GM23338 (cell line): Measurements from ENCODE around the gene ATF6.

Source experiments
- CREB1 ChIP-seq: fragments of 250-450 bp; sonication (Bioruptor Pico); IDR thresholded peaks from 2 replicates; pipeline ENCODE4 v1.5.0; 2020; ENCODE audit warnings: low read depth, mild to moderate bottlenecking, moderate library complexity
- CTCF ChIP-seq, 2 experiments: fragments of 200-600 bp in 1 of 2; sonication (generic) in 1 of 2; conservative IDR thresholded peaks; 2 replicates each; pipeline versions ENCODE4 v1.5.1 to v1.6.1; 2016 to 2017; ENCODE audit warnings: antibody characterized with exemption in 2 of 2, low read depth in 2 of 2, mild to moderate bottlenecking in 2 of 2, moderate library complexity in 1 of 2
- EZH2 ChIP-seq: fragments of 200-600 bp; sonication (generic); IDR thresholded peaks from one replicate; pipeline ENCODE4 v1.8.0; 2017; ENCODE audit warnings: antibody characterized with exemption, mild to moderate bottlenecking, low read depth; ENCODE audit not compliant: unreplicated experiment
- EZH2phosphoT487 ChIP-seq: fragments of 200-600 bp; sonication (generic); IDR thresholded peaks from one replicate; pipeline ENCODE4 v1.8.1; 2018; ENCODE audit warnings: antibody characterized with exemption; ENCODE audit not compliant: unreplicated experiment
- JUNB ChIP-seq: IDR thresholded peaks from one replicate; pipeline ENCODE4 v1.6.1; 2016; ENCODE audit warnings: antibody characterized with exemption; ENCODE audit not compliant: unreplicated experiment
- POLR2AphosphoS5 ChIP-seq: IDR thresholded peaks from 2 replicates; pipeline ENCODE4 v1.6.1; 2016; ENCODE audit warnings: antibody characterized with exemption, low read depth
- ZNF114 ChIP-seq: fragments of 250-450 bp; sonication (Bioruptor Pico); IDR thresholded peaks from 2 replicates; pipeline ENCODE4 v1.5.0; 2020; ENCODE audit warnings: mild to moderate bottlenecking, moderate library complexity
- TF ChIP-seq, protein P1 (sequence below): fragments of 250-450 bp; sonication (Bioruptor Pico); IDR thresholded peaks from 2 replicates; pipeline ENCODE4 v1.5.0; 2020; ENCODE audit warnings: mild to moderate bottlenecking, moderate library complexity

DNA sequence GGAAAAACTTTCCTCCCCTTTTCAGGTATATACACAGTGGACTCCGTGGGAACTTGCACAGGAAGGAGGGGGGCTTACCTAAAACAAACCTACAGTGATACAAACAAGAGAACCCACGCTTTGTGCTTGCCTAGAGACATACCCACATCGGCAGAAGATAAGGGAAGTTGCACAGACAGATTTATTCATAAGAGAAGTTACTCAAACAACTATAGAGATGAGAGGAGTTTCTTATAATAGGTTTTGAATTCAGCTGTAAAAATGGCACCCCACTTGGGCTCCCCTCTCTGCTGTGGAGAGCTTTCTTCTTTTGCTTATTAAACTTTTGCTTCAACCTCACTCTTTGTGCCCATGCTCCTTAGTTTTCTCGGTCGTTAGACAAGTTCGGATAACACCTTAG, 18.3 kb upstream of the ATF6 start:
- TF ChIP-seq EZH2, result no peak
- no peak for TF ChIP-seq POLR2AphosphoS5
- no peak for TF ChIP-seq CTCF (conservative IDR thresholded peaks at IDR 0.05; ENCODE audit: low read depth in 2 of 2)
- TF ChIP-seq ZNF114 (CRISPR knock-in tag), result no peak
- TF ChIP-seq, protein P1, sequence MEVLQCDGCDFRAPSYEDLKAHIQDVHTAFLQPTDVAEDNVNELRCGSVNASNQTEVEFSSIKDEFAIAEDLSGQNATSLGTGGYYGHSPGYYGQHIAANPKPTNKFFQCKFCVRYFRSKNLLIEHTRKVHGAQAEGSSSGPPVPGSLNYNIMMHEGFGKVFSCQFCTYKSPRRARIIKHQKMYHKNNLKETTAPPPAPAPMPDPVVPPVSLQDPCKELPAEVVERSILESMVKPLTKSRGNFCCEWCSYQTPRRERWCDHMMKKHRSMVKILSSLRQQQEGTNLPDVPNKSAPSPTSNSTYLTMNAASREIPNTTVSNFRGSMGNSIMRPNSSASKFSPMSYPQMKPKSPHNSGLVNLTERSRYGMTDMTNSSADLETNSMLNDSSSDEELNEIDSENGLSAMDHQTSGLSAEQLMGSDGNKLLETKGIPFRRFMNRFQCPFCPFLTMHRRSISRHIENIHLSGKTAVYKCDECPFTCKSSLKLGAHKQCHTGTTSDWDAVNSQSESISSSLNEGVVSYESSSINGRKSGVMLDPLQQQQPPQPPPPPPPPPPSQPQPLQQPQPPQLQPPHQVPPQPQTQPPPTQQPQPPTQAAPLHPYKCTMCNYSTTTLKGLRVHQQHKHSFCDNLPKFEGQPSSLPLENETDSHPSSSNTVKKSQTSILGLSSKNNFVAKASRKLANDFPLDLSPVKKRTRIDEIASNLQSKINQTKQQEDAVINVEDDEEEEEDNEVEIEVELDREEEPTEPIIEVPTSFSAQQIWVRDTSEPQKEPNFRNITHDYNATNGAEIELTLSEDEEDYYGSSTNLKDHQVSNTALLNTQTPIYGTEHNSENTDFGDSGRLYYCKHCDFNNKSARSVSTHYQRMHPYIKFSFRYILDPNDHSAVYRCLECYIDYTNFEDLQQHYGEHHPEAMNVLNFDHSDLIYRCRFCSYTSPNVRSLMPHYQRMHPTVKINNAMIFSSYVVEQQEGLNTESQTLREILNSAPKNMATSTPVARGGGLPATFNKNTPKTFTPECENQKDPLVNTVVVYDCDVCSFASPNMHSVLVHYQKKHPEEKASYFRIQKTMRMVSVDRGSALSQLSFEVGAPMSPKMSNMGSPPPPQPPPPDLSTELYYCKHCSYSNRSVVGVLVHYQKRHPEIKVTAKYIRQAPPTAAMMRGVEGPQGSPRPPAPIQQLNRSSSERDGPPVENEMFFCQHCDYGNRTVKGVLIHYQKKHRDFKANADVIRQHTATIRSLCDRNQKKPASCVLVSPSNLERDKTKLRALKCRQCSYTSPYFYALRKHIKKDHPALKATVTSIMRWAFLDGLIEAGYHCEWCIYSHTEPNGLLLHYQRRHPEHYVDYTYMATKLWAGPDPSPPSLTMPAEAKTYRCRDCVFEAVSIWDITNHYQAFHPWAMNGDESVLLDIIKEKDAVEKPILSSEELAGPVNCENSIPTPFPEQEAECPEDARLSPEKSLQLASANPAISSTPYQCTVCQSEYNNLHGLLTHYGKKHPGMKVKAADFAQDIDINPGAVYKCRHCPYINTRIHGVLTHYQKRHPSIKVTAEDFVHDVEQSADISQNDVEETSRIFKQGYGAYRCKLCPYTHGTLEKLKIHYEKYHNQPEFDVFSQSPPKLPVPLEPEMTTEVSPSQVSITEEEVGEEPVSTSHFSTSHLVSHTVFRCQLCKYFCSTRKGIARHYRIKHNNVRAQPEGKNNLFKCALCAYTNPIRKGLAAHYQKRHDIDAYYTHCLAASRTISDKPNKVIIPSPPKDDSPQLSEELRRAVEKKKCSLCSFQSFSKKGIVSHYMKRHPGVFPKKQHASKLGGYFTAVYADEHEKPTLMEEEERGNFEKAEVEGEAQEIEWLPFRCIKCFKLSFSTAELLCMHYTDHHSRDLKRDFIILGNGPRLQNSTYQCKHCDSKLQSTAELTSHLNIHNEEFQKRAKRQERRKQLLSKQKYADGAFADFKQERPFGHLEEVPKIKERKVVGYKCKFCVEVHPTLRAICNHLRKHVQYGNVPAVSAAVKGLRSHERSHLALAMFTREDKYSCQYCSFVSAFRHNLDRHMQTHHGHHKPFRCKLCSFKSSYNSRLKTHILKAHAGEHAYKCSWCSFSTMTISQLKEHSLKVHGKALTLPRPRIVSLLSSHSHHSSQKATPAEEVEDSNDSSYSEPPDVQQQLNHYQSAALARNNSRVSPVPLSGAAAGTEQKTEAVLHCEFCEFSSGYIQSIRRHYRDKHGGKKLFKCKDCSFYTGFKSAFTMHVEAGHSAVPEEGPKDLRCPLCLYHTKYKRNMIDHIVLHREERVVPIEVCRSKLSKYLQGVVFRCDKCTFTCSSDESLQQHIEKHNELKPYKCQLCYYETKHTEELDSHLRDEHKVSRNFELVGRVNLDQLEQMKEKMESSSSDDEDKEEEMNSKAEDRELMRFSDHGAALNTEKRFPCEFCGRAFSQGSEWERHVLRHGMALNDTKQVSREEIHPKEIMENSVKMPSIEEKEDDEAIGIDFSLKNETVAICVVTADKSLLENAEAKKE (CRISPR knock-in tag), result no peak
- no peak for TF ChIP-seq CREB1 (CRISPR knock-in tag)
- TF ChIP-seq EZH2phosphoT487, result no peak
- TF ChIP-seq JUNB, result no peak
